ENCODE results near the gene NEURL1.

The NEURL1 gene

DNA sequence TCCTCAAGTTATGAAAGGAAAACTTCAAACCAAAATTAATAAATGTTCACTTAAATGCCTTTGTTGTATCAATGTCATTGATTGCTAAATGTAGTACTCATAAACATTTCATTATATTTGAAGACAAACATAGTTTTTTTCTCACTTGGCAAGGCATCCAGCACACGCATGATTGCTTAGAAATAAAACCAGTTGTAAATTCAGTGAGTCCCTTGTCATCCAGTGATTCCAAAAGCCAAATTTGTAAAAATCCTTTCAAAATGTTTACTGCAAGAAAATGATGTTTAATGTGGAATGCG is 6.1 kb upstream of the NEURL1 start:
- H3K4me3 ChIP-seq (ENCODE audit: insufficient read length, low read depth) = no peak overlapping the region
- no peaks in the 10 kb centered on the region for H3K9me3 ChIP-seq (ENCODE audit: insufficient read depth, low read length)
- H3K27me3 ChIP-seq (ENCODE audit: insufficient read depth, insufficient read length) = no peaks in the 10 kb centered on the region
- no peak overlapping the region for H3K9ac ChIP-seq (ENCODE audit: insufficient read length, low read depth)
- H3K36me3 ChIP-seq (ENCODE audit: insufficient read depth, insufficient read length, low read length) = no peaks in the 10 kb centered on the region
- H3K4me1 ChIP-seq (ENCODE audit: insufficient read depth, insufficient read length) = peaks cover 10% of the 10 kb centered on the region
- TF ChIP-seq ZNF274 (IDR thresholded peaks at IDR 0.05; ENCODE audit: low read depth, low read length) (no peak), SUZ12 (IDR thresholded peaks at IDR 0.05; ENCODE audit: extremely low read depth, insufficient read depth, insufficient read length) (no peak), YY1 (IDR thresholded peaks at IDR 0.05; ENCODE audit: insufficient read depth, insufficient read length) (no peak)
- DNase-seq (ENCODE audit: low read depth, low spot score) = no peak

DNA sequence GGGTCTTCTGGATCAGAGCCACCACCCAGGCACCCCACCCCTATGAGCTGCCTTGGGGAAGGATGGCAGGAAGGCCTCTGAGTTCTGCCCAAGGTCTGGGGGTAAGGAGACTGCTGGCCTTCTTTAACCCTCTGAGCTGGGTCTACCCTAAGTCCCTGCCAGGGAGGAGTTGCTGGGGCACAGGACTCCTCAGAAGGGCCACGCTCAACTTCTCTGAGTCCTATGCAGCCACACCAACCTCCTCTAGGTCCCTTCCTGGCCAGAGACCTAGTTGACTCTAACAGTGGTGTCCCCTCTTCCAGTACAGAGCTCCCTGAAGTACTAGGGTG is 2.6 kb upstream of the NEURL1 start:
- peaks cover 15% of the 10 kb centered on the region for H3K4me1 ChIP-seq (ENCODE audit: insufficient read depth, insufficient read length)
- no peaks in the 10 kb centered on the region for H3K36me3 ChIP-seq (ENCODE audit: insufficient read depth, insufficient read length, low read length)
- no peak overlapping the region for H3K4me3 ChIP-seq (ENCODE audit: insufficient read length, low read depth)
- peak overlapping the region; percentile 21 for H3K9ac ChIP-seq (ENCODE audit: insufficient read length, low read depth)
- no peak for DNase-seq (ENCODE audit: low read depth, low spot score)
- TF ChIP-seq YY1 (IDR thresholded peaks at IDR 0.05; ENCODE audit: insufficient read depth, insufficient read length) (no peak), ZNF274 (IDR thresholded peaks at IDR 0.05; ENCODE audit: low read depth, low read length) (no peak), SUZ12 (IDR thresholded peaks at IDR 0.05; ENCODE audit: extremely low read depth, insufficient read depth, insufficient read length) (no peak)
- peaks cover 31% of the 10 kb centered on the region for H3K27me3 ChIP-seq (ENCODE audit: insufficient read depth, insufficient read length)
- no peaks in the 10 kb centered on the region for H3K9me3 ChIP-seq (ENCODE audit: insufficient read depth, low read length)

DNA sequence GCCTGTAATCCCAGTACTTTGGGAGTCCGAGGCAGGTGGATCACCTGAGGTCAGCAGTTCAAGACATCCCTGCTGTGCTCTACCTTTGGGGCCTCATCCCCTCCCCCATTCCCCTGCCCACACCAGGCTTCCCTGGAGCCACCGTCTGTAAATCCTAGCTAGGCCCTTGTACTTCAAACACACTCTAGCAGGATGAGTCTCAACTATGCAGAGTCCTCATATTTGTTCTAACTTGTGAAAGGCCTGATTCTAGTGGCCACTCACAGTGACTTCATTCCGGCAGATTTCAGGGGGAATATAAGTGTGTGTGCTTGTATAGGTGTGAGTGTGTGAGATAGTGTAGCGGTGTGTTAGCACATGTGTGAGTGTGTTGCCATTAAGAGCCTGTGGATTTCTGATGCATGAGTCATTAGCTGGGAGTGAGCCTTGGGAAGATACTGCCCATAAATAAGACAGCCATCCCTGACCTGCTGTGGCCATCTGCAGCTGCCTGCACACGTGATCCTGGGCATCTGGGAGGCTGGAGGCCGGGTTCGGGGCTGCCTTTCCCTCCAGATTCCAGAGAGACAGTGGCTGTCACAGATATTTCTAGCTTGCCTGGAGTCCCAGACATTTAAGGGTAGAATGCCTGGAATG is 1.7 kb upstream of the NEURL1 start:
- Histone ChIP-seq H3K36me3 (ENCODE audit: insufficient read depth, insufficient read length, low read length) (no peaks in the 10 kb centered on the region), H3K9ac (ENCODE audit: insufficient read length, low read depth) (no peak overlapping the region), H3K27me3 (ENCODE audit: insufficient read depth, insufficient read length) (peaks cover 34% of the 10 kb centered on the region), H3K4me1 (ENCODE audit: insufficient read depth, insufficient read length) (peaks cover 15% of the 10 kb centered on the region), H3K9me3 (ENCODE audit: insufficient read depth, low read length) (no peaks in the 10 kb centered on the region), H3K4me3 (ENCODE audit: insufficient read length, low read depth) (no peak overlapping the region)
- TF ChIP-seq YY1 (IDR thresholded peaks at IDR 0.05; ENCODE audit: insufficient read depth, insufficient read length) (no peak), ZNF274 (IDR thresholded peaks at IDR 0.05; ENCODE audit: low read depth, low read length) (no peak), SUZ12 (IDR thresholded peaks at IDR 0.05; ENCODE audit: extremely low read depth, insufficient read depth, insufficient read length) (no peak)
- no peak for DNase-seq (ENCODE audit: low read depth, low spot score)

DNA sequence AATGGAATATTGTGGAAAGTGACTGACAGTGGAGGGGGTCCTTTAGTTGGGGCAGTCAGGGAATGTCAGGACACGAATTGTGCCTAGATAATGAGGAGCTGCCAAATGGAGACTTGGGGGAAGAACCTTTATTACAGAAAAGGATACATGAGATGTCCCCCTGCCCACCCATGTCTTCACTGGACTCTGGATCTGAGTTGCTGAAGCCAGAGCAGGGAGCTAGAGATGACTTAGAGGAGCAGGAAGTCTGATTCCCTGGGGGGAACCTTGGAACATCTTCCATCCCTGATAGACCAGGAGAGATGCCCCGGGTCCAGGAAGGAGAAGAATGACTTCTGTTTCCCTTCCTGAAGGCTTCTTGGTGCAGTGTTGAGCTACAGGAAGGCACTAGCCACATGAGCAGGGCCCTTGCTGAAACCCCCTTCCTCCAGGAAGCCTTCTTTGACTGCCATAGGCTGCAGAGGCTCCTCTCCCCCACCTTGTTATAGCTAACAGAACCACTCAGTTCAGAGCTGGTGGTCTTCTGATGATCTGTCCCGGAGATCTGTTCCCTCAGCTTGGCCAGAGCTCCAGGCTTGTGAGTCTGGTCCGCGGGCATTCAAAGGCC is 747 bp upstream of the NEURL1 start:
- Histone ChIP-seq H3K9me3 (ENCODE audit: insufficient read depth, low read length) (no peaks in the 10 kb centered on the region), H3K27me3 (ENCODE audit: insufficient read depth, insufficient read length) (peaks cover 41% of the 10 kb centered on the region), H3K4me1 (ENCODE audit: insufficient read depth, insufficient read length) (peaks cover 15% of the 10 kb centered on the region), H3K4me3 (ENCODE audit: insufficient read length, low read depth) (no peak overlapping the region), H3K9ac (ENCODE audit: insufficient read length, low read depth) (no peak overlapping the region), H3K36me3 (ENCODE audit: insufficient read depth, insufficient read length, low read length) (no peaks in the 10 kb centered on the region)
- TF ChIP-seq ZNF274 (IDR thresholded peaks at IDR 0.05; ENCODE audit: low read depth, low read length) = no peak
- TF ChIP-seq YY1 (IDR thresholded peaks at IDR 0.05; ENCODE audit: insufficient read depth, insufficient read length) = no peak
- TF ChIP-seq SUZ12 (IDR thresholded peaks at IDR 0.05; ENCODE audit: extremely low read depth, insufficient read depth, insufficient read length) = no peak
- DNase-seq (ENCODE audit: low read depth, low spot score) = no peak

DNA sequence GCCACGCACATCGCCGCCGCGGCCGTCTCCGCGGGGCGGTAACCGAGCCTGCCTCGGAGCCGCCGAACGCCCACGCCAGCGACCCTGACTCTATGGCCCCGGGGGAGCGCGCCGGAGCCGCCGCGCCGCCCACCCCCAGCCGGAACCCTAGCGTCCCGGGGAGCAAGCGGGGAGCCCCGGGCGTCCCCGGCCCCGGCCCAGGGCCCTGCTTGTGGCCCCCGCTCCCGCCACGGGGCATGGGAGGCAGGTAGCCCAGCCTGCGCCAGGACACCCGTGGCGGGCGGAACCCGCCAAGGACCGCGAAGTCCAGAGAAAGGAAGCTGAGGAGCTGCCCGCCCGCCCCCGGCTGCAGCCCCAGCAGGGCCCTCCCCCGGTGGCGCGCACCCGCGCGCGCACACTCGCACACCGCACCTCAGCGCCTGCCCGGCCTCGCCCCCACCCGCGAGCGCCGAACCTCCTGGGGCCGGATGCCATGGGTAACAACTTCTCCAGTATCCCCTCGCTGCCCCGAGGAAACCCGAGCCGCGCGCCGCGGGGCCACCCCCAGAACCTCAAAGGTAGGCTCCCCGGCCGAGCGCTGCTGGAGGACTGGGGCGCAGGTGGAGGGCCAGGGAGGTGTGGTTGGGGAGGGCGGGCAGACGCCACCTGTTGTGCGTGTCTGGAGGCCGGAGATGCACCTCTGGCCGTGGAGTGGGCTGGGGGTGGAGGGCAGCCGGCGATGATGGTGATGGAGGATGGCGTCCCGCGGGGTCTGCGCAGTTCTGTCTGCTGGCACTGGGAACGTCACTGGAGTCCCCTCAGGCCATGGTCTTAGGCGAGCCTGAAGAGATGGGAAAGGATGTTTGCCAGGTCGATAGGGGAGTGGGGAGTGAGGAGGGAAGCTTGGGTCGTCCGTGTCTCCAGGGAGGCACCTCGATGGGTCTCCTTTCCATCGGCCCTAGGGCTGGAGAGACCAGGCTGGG is 692 bp downstream of the NEURL1 start:
- TF ChIP-seq YY1 (IDR thresholded peaks at IDR 0.05; ENCODE audit: insufficient read depth, insufficient read length) = no peak
- TF ChIP-seq ZNF274 (IDR thresholded peaks at IDR 0.05; ENCODE audit: low read depth, low read length) = no peak
- no peak for TF ChIP-seq SUZ12 (IDR thresholded peaks at IDR 0.05; ENCODE audit: extremely low read depth, insufficient read depth, insufficient read length)
- DNase-seq (ENCODE audit: low read depth, low spot score) = no peak
- Histone ChIP-seq H3K9ac (ENCODE audit: insufficient read length, low read depth) (peak overlapping the region; percentile 56), H3K4me3 (ENCODE audit: insufficient read length, low read depth) (peak overlapping the region; percentile 55), H3K36me3 (ENCODE audit: insufficient read depth, insufficient read length, low read length) (no peaks in the 10 kb centered on the region), H3K4me1 (ENCODE audit: insufficient read depth, insufficient read length) (peaks cover 15% of the 10 kb centered on the region), H3K27me3 (ENCODE audit: insufficient read depth, insufficient read length) (peaks cover 41% of the 10 kb centered on the region), H3K9me3 (ENCODE audit: insufficient read depth, low read length) (no peaks in the 10 kb centered on the region)

DNA sequence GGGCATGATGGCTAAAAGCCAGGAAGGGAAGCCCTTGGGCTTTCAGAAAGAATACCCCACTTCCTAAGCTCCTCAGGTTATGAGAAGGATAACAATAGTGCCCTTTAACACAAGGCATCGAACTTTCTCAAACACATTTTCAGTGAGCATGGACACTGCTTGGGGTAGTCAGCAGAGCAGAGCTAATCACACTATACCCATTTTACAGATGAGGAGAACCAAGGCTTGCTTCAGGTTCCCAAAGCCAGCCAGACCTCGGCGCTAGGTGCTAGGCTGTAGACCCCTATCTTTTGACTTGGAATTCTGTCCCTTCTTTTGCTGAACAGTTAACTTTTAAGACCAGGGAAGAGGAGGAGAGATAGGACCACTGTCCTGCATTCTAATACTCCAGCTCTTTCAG is 1.8 kb downstream of the NEURL1 start:
- TF ChIP-seq ZNF274 (IDR thresholded peaks at IDR 0.05; ENCODE audit: low read depth, low read length) (no peak), YY1 (IDR thresholded peaks at IDR 0.05; ENCODE audit: insufficient read depth, insufficient read length) (no peak), SUZ12 (IDR thresholded peaks at IDR 0.05; ENCODE audit: extremely low read depth, insufficient read depth, insufficient read length) (no peak)
- Histone ChIP-seq H3K4me3 (ENCODE audit: insufficient read length, low read depth) (no peak overlapping the region), H3K27me3 (ENCODE audit: insufficient read depth, insufficient read length) (peaks cover 41% of the 10 kb centered on the region), H3K9ac (ENCODE audit: insufficient read length, low read depth) (no peak overlapping the region), H3K9me3 (ENCODE audit: insufficient read depth, low read length) (no peaks in the 10 kb centered on the region), H3K4me1 (ENCODE audit: insufficient read depth, insufficient read length) (peaks cover 23% of the 10 kb centered on the region), H3K36me3 (ENCODE audit: insufficient read depth, insufficient read length, low read length) (no peaks in the 10 kb centered on the region)
- DNase-seq (ENCODE audit: low read depth, low spot score) = no peak
